Gastroesophageal sphincter (tissue), 4 donors: Measurements from ENCODE around the gene EXOC6B. TPM values are rescaled to one million over a fixed set of nuclear protein-coding genes. Genes with fewer than 3 reads are reported as not detected.

ENCODE experiments used
- ATAC-seq: fragments of 150-250 bp; one replicate; pipeline ENCODE4 v1.9.1; 2016; ENCODE audit warnings: mild to moderate bottlenecking, moderate library complexity
- H3K27ac ChIP-seq, 4 donors: fragments of 200-600 bp; sonication (generic) in 3 of 4; 1 replicate in 3 of 4; 2 replicates in 1 of 4; pipeline ENCODE4 v1.5.1; 2016 to 2019
- H3K27me3 ChIP-seq: fragments of 200-600 bp; sonication (generic); one replicate; pipeline ENCODE4 v1.5.1; 2019
- H3K36me3 ChIP-seq, 2 donors: fragments of 200-600 bp; sonication (generic); one replicate each; pipeline ENCODE4 v1.5.1; 2019; ENCODE audit warnings: control low read depth in 1 of 2
- H3K4me1 ChIP-seq, 3 donors: fragments of 200-600 bp; sonication (generic); 1 replicate in 2 of 3; 2 replicates in 1 of 3; pipeline ENCODE4 v1.5.1; 2016 to 2019; ENCODE audit warnings: control low read depth in 2 of 3
- H3K4me3 ChIP-seq, 2 donors: fragments of 200-600 bp; sonication (generic); one replicate each; pipeline ENCODE4 v1.5.1; 2019; ENCODE audit warnings: mild to moderate bottlenecking in 1 of 2, moderate library complexity in 1 of 2
- H3K9me3 ChIP-seq, 3 donors: fragments of 200-600 bp; sonication (generic); one replicate each; pipeline ENCODE4 v1.5.1; 2017 to 2019; ENCODE audit warnings: control low read depth in 2 of 3
- EP300 ChIP-seq: sonication (generic); formaldehyde crosslinking; IDR thresholded peaks from one replicate; pipeline ENCODE4 v1.6.1; 2017; ENCODE audit warnings: antibody characterized with exemption, mild to moderate bottlenecking
- POLR2A ChIP-seq, 2 donors: fragments of 450-650 bp; IDR thresholded peaks; one replicate each; pipeline ENCODE4 v1.6.1; 2017; ENCODE audit warnings: antibody characterized with exemption in 2 of 2, mild to moderate bottlenecking in 2 of 2, moderate library complexity in 1 of 2
- POLR2AphosphoS5 ChIP-seq: sonication (generic); formaldehyde crosslinking; IDR thresholded peaks from one replicate; pipeline ENCODE4 v1.6.1; 2017; ENCODE audit warnings: antibody characterized with exemption
- whole genome bisulfite sequencing, 2 donors: methylation state at CpG; one replicate each; pipeline ENCODE4 v1.1.5; 2018; ENCODE audit warnings: low coverage in 1 of 2; 5-methylcytosine and 5-hydroxymethylcytosine counted together
- total RNA-seq, 4 donors: library from RNA; depleted of rRNA; stranded (reverse); fragments of >200 nt; gene quantifications; one replicate each; pipeline ENCODE4 v1.1.0, GENCODE V29; 2016
- TF ChIP-seq, protein P1 (sequence below), 4 experiments: fragments of 200-600 bp in 2 of 4; fragments of 450-650 bp in 2 of 4; sonication (generic) in 1 of 4; IDR thresholded peaks; one replicate each; pipeline ENCODE4 v1.5.1; 2017 to 2019; ENCODE audit warnings: antibody characterized with exemption in 4 of 4, mild to moderate bottlenecking in 2 of 4, moderate library complexity in 2 of 4

Gene EXOC6B
- total RNA-seq, 4 donors from 2014 or later: 35.3 to 47.2 (median 41.2) TPM

DNA sequence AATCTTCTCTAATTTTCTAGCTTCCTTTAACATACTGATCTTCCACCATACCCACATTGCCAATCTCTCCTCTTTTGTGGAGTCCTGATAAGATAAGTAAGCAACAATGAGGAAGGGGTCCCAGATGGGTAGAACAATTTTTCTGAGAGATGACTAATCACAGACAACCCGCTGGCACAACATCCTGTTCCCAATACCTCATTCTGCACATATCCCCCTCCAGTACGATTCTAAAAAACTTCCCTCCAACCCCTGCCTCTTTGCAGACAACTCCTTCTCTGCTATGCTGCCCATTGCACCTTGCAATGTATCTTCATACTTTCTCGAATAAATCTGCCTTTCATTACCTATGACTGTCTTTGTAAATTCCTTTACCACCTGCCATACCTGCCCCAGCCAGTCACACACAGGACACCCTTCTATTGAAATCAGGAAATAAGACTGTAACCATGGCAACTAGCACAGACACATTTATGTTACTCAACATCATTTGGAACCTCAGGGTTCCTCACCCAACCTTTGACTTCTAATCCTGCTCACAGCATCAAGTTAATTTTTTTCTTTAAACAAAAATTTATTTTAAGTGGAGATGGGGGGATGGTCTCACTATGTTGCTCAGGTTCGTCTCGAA lies 7.4 kb upstream of the EXOC6B start:
- TF ChIP-seq EP300: no peak
- no peak for TF ChIP-seq POLR2AphosphoS5
- TF ChIP-seq, protein P1, sequence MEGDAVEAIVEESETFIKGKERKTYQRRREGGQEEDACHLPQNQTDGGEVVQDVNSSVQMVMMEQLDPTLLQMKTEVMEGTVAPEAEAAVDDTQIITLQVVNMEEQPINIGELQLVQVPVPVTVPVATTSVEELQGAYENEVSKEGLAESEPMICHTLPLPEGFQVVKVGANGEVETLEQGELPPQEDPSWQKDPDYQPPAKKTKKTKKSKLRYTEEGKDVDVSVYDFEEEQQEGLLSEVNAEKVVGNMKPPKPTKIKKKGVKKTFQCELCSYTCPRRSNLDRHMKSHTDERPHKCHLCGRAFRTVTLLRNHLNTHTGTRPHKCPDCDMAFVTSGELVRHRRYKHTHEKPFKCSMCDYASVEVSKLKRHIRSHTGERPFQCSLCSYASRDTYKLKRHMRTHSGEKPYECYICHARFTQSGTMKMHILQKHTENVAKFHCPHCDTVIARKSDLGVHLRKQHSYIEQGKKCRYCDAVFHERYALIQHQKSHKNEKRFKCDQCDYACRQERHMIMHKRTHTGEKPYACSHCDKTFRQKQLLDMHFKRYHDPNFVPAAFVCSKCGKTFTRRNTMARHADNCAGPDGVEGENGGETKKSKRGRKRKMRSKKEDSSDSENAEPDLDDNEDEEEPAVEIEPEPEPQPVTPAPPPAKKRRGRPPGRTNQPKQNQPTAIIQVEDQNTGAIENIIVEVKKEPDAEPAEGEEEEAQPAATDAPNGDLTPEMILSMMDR (IDR thresholded peaks at IDR 0.05): no peak
- no peak for TF ChIP-seq POLR2A (IDR thresholded peaks at IDR 0.05)
- peaks cover 8% of the 10 kb centered on the region for H3K27me3 ChIP-seq
- no peaks in the 10 kb centered on the region for H3K4me1 ChIP-seq
- no peak overlapping the region for H3K27ac ChIP-seq
- 78 to 80% methylated on average over 4 to 5 of the region's 5 CpGs for WGBS, 2 donors
- no peak for ATAC-seq
- no peak overlapping the region for H3K4me3 ChIP-seq
- no peaks in the 10 kb centered on the region for H3K36me3 ChIP-seq
- H3K9me3 ChIP-seq: no peaks in the 10 kb centered on the region

DNA sequence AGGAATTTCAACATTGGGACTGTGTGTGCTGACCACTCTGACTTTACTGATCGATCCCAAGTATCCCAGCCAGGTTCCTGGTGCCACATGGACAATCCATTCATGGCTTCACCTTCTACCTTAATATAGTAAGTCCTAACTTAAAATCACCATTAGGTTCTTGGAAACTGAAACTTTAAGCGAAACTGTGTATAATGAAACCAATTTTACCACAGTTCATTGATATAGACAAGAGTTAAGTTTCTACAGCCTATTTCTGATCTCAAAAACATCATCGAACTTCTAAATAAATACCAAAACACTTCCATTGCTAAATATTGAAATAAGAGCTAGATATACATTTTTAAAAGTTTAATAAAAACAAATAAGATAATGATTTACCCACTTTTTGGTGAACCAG lies 4.4 kb upstream of the EXOC6B start:
- no peaks in the 10 kb centered on the region for H3K9me3 ChIP-seq
- no peak overlapping the region for H3K27ac ChIP-seq
- TF ChIP-seq POLR2A (IDR thresholded peaks at IDR 0.05) (no peak), EP300 (no peak)
- TF ChIP-seq, protein P1 (IDR thresholded peaks at IDR 0.05): no peak
- H3K27me3 ChIP-seq: peaks cover 8% of the 10 kb centered on the region
- peaks cover 0 to 4% (median 0%) of the 10 kb centered on the region in 3 donors for H3K4me1 ChIP-seq
- H3K4me3 ChIP-seq: no peak overlapping the region
- no peaks in the 10 kb centered on the region for H3K36me3 ChIP-seq
- no peak for ATAC-seq
- WGBS, 2 donors: 83 to 89% methylated on average over 3 of the region's 3 CpGs

DNA sequence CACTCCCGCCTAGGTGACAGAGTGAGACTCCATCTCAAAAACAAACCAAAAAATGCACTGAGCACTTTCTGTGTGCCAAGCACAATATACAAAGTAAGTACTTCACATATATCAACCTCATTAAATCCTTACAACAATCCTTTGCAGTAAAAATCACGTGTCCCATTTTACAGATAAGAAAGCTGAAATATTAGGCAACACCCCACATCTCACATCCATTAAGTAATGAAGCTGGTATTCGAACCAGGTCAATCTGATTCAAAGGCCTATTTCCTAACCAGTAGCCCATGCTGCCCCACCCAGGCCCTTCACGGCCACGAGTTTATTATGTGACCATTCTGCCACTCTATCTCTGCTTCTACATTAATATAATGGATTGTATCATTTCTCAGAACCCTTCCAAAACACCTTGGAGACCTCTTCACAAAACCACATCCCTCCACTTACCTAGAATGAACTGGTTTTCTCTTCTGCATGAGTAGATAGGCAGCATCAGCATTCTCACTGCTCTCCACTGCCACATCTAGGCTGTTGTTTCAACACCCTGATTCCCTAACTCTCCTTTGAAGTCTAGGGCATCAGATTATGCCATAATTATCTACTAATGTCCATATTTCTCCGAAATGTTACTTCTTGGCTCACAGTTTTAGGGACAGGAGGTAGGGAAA lies 3.1 kb upstream of the EXOC6B start:
- Histone ChIP-seq H3K27ac (no peak overlapping the region), H3K4me1 (peaks cover 0 to 17% (median 7%) of the 10 kb centered on the region in 3 donors), H3K9me3 (no peaks in the 10 kb centered on the region), H3K27me3 (peaks cover 8% of the 10 kb centered on the region), H3K4me3 (no peak overlapping the region), H3K36me3 (no peaks in the 10 kb centered on the region)
- WGBS, 2 donors: 90 to 94% methylated on average over 5 to 6 of the region's 6 CpGs
- TF ChIP-seq, protein P1 (IDR thresholded peaks at IDR 0.05): no peak
- TF ChIP-seq POLR2A (IDR thresholded peaks at IDR 0.05): no peak
- TF ChIP-seq EP300: no peak
- no peak for TF ChIP-seq POLR2AphosphoS5
- ATAC-seq: no peak

DNA sequence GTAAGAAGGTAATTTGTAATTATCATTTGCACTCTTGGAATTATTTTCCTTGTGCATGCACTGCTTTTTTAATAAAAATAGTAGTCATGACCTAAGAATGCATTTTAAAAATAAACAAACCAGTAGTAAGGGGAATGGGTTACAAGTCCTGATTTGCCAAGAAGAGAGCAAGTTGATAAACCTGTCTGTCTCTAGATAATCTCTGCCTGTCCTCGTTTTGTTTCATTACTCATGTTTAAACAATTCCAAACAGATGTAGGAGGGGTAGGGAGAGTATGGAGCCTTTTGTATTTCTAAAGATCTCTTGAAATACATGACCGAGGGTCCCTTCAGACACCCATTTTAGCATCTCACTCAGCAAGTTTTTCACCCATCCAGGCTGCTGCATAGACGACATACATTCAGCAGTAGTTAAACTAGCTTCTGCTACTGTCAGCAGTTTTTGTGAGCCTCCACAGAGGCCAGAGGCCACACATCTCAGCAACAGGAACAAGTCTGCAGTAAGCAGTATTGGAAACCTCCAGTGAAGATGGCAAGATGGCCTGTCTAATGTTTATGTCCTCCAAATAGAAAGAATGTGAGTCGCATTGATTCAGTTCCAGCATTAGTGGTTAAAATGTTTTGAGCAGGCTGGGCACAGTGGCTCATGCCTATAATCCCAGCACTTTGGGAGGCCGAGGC lies 2.3 kb upstream of the EXOC6B start:
- peaks cover 8% of the 10 kb centered on the region for H3K27me3 ChIP-seq
- H3K4me1 ChIP-seq: peaks cover 0 to 23% (median 11%) of the 10 kb centered on the region in 3 donors
- no peaks in the 10 kb centered on the region for H3K9me3 ChIP-seq
- H3K36me3 ChIP-seq: no peaks in the 10 kb centered on the region
- no peak overlapping the region for H3K4me3 ChIP-seq
- ATAC-seq: no peak
- H3K27ac ChIP-seq: no peak overlapping the region
- 13 to 24% methylated on average over 2 to 3 of the region's 5 CpGs for WGBS, 2 donors
- TF ChIP-seq POLR2A (IDR thresholded peaks at IDR 0.05) (no peak), EP300 (no peak)
- TF ChIP-seq, protein P1 (IDR thresholded peaks at IDR 0.05): no peak
